RKO (cell line): ENCODE data around the gene KAZN.

Experiments
- DNase-seq: peaks from one replicate; pipeline ENCODE4 v3.0.0-alpha.2; 2016; ENCODE audit warnings: low spot score

KAZN gene

GRCh38 chr1:15094719-15095495 lies 496.4 kb downstream of the KAZN start:
- no peak for DNase-seq

GRCh38 chr1:15095496-15095875 lies 497.0 kb downstream of the KAZN start:
- DNase-seq, result no peak

- DNase-seq, result no peak
Measured at GRCh38 chr1:15096293-15096692, 497.8 kb downstream of the KAZN start.

GRCh38 chr1:15098176-15099125 lies 500.0 kb downstream of the KAZN start:
- no peak for DNase-seq

GRCh38 chr1:15099441-15100120 lies 501.1 kb downstream of the KAZN start:
- DNase-seq, result no peak

GRCh38 chr1:15100121-15100879 lies 501.8 kb downstream of the KAZN start:
- DNase-seq, result peak; percentile 43

GRCh38 chr1:15100880-15101760 lies 502.6 kb downstream of the KAZN start:
- DNase-seq, result no peak

GRCh38 chr1:15101801-15102200 lies 503.3 kb downstream of the KAZN start:
- DNase-seq, result no peak

GRCh38 chr1:15102646-15103045 lies 504.2 kb downstream of the KAZN start:
- DNase-seq, result no peak

GRCh38 chr1:15103211-15103610 lies 504.7 kb downstream of the KAZN start:
- DNase-seq, result no peak

GRCh38 chr1:15103906-15104305 lies 505.4 kb downstream of the KAZN start:
- no peak for DNase-seq

- DNase-seq, result no peak
Measured at GRCh38 chr1:15104768-15105167, 506.3 kb downstream of the KAZN start.

- DNase-seq, result peak; percentile 21
Measured at GRCh38 chr1:15106608-15107007, 508.1 kb downstream of the KAZN start.

GRCh38 chr1:15107058-15107687 lies 508.7 kb downstream of the KAZN start:
- DNase-seq, result no peak

GRCh38 chr1:15107911-15108310 lies 509.4 kb downstream of the KAZN start:
- DNase-seq, result no peak

GRCh38 chr1:15110128-15110866 lies 511.8 kb downstream of the KAZN start:
- DNase-seq, result no peak

- no peak for DNase-seq
Measured at GRCh38 chr1:15110867-15111230, 512.4 kb downstream of the KAZN start.

- DNase-seq, result no peak
Measured at GRCh38 chr1:15113146-15113545, 514.7 kb downstream of the KAZN start.

- no peak for DNase-seq
Measured at GRCh38 chr1:15114884-15115283, 516.4 kb downstream of the KAZN start.
